ENCODE measurements around the gene MORC2.

Gene MORC2

DNA sequence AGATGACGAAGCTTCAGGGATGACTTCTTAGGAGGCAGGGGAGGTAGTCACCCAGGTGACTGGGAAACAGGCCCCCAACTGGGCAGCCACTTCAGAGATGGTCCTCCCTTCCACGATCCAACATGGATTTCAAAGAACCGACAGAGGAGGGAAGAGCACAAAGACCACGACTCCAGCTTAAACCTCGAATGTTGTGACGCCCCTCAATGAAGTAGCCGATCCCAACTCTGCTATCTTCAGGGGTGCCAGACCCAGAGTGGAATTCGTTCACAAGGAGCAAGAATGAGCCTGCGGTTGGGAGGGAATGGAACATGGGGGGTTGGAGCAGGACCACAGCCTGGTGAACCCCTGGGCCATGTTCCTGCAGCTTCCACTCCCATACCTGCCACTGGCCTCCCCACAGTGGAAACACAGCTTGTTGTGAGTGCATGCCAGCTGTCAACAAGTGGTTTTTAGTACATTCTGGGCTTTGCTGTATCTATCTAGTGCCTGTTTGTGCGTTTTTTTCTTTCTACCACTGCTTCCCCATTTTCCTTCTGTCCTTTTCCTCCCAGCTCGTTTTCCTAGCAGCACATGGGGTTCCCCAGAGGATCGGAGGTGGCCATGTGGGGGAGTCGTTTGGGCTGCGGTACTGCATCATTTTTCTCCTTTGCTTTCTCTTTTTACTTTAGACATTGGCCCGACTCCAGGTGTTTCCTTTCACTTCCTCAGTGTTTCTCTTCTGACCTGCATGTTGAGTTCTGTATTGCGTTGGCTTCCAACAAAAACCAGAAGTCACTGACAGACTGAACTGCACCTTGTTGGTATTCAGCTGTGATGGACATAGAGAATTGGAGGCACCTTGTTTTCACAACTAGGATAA, 65.8 kb downstream of the MORC2 start:
- no peaks in the 10 kb centered on the region for H3K9me3 Mint-ChIP-seq
- H3K27ac Mint-ChIP-seq = no peak overlapping the region
- no peaks in the 10 kb centered on the region for H3K27me3 Mint-ChIP-seq
- peaks cover 7% of the 10 kb centered on the region for H3K4me1 Mint-ChIP-seq (ENCODE audit: low read depth)
- H3K4me3 Mint-ChIP-seq = no peak overlapping the region
- H3K36me3 Mint-ChIP-seq (ENCODE audit: low read depth) = peaks cover 42% of the 10 kb centered on the region
- intact Hi-C loops (cut with micrococcal nuclease) = no loop called here

DNA sequence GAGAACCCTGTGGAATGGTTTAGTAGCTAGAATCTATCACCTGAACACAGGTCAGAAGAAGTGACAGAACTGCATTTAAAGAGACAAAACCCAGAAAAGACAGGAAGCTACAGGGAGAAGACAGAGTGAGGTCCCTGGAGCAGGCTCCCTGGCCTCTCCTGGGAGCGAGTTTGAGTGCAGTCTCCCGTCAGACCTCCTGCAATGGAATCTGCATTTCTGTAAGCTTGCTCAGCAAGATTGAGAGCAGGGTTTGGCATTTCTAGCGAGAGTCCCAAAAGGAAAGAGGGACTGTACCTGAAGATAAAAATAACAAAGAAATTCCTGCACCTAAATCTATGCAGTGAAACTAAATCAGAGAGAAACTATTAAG, 74.2 kb downstream of the MORC2 start:
- H3K9me3 Mint-ChIP-seq = no peaks in the 10 kb centered on the region
- intact Hi-C loops (cut with micrococcal nuclease) = no loop called here
- no peak overlapping the region for H3K27ac Mint-ChIP-seq
- H3K4me3 Mint-ChIP-seq = no peak overlapping the region
- H3K36me3 Mint-ChIP-seq (ENCODE audit: low read depth) = peaks cover 18% of the 10 kb centered on the region
- H3K27me3 Mint-ChIP-seq = no peaks in the 10 kb centered on the region
- no peaks in the 10 kb centered on the region for H3K4me1 Mint-ChIP-seq (ENCODE audit: low read depth)

DNA sequence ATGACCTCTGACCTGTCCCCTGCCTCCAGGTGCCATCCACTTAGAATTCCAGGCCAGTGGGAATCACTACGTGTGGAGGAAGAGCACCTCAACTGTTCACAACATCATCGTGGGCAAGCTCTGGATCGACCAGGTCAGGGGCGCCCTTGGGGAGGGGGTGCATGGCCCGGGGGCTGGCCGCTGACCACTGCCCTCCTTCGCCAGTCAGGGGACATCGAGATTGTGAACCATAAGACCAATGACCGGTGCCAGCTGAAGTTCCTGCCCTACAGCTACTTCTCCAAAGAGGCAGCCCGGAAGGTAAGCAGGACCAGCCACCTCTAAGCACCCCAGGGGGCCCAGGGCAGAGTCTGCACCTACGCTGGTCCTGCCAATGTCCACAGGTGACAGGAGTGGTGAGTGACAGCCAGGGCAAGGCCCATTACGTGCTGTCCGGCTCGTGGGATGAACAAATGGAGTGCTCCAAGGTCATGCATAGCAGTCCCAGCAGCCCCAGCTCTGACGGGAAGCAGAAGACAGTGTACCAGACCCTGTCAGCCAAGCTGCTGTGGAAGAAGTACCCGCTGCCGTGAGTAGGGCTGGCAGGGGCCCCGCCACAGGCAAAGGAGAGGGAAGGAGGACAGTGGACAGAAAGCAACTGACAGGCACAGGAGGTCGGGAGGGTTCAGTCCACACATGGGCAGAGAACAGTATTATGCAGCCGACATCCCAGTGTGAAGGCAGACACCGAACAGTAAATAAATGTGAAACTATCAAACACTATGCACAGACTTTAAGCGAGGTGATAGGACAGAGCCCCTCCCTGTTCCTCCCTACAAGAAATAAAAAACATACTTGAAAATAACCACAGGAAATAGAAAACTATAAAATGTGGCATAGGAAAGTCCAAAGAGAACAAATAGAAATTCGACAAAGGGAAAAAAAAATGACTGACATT, 74.9 kb downstream of the MORC2 start:
- peaks cover 18% of the 10 kb centered on the region for H3K36me3 Mint-ChIP-seq (ENCODE audit: low read depth)
- H3K4me3 Mint-ChIP-seq = no peak overlapping the region

DNA sequence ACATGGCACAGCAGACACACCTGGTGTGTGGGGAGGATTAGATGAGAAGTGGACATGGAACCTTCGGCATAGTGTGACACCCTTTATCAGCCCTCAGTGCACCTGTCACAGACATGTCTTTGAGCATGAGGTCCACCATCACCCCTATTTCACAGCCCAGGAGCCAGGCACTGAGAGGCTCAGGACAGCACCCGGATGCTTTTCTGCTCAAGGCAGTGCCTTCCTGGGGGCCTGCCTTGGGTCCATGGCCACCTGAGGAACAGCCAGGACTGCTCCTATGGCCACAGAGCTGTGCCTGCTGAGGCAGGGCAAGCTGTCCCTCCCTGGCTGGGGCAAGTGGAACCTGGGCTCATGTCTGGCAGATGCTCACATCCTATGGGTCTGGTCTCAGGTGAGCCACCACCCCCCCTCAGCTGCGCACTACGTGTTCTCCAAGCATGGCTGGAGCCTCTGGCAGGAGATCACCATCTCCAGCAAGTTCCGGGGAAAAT, 75.8 kb downstream of the MORC2 start:
- Mint-ChIP-seq H3K36me3 (ENCODE audit: low read depth) (peaks cover 18% of the 10 kb centered on the region), H3K27ac (no peak overlapping the region), H3K4me3 (no peak overlapping the region), H3K27me3 (no peaks in the 10 kb centered on the region), H3K9me3 (no peaks in the 10 kb centered on the region), H3K4me1 (ENCODE audit: low read depth) (no peaks in the 10 kb centered on the region)
- intact Hi-C loops (cut with micrococcal nuclease) = no loop called here

More for the DNA sequence above, 74.9 kb downstream of the MORC2 start:
- Mint-ChIP-seq H3K27me3 (no peaks in the 10 kb centered on the region), H3K27ac (no peak overlapping the region), H3K4me1 (ENCODE audit: low read depth) (no peaks in the 10 kb centered on the region), H3K9me3 (no peaks in the 10 kb centered on the region)
- intact Hi-C loops (cut with micrococcal nuclease) = no loop called here

DNA sequence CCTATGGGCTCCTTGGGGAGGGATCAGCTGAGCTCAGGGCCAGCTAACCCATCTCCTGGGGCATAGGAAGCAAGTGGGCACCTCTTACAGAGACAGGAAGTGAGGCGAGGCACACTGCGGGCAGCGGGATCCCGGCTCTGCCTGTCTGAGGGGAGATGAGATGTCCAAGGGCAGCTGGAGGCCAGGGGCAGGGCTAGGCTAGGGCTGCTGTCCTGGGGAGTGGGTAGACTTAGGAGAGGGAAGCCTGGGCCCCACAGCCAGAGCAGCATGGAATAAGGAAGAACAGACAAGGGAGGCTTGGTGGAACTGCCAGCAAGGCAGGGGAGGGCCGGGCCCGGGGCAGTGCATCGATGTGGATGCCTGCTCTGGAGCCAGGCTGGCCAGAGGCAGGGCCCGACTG, 76.3 kb downstream of the MORC2 start:
- Mint-ChIP-seq H3K9me3 (no peaks in the 10 kb centered on the region), H3K27me3 (no peaks in the 10 kb centered on the region), H3K4me1 (ENCODE audit: low read depth) (no peaks in the 10 kb centered on the region), H3K4me3 (no peak overlapping the region), H3K27ac (no peak overlapping the region), H3K36me3 (ENCODE audit: low read depth) (peaks cover 18% of the 10 kb centered on the region)
- intact Hi-C loops (cut with micrococcal nuclease) = no loop called here

DNA sequence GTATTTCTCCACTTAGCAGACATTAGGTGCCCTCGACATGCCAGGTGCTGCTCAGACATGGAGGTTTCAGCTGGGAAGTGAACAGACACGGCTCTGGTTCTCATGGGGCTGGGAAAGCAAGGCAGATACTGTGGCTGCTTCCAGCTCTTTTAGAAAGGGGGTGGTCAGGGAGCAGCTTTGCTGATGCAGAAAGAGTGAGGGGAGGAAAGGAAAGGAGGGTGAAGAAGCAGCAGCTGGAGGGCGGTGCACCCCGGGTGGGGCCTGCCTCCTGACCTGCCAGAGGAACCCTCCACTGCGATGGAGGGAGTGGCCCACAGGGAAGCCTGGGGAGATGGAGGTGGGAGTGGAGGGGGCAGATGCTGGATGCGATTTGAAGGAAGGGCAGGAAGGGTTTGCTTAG, 76.8 kb downstream of the MORC2 start:
- H3K36me3 Mint-ChIP-seq (ENCODE audit: low read depth) = peaks cover 18% of the 10 kb centered on the region
- H3K4me3 Mint-ChIP-seq = no peak overlapping the region
- no peaks in the 10 kb centered on the region for H3K27me3 Mint-ChIP-seq
- no peak overlapping the region for H3K27ac Mint-ChIP-seq
- no peaks in the 10 kb centered on the region for H3K4me1 Mint-ChIP-seq (ENCODE audit: low read depth)
- H3K9me3 Mint-ChIP-seq = no peaks in the 10 kb centered on the region
- intact Hi-C loops (cut with micrococcal nuclease) = no loop called here

DNA sequence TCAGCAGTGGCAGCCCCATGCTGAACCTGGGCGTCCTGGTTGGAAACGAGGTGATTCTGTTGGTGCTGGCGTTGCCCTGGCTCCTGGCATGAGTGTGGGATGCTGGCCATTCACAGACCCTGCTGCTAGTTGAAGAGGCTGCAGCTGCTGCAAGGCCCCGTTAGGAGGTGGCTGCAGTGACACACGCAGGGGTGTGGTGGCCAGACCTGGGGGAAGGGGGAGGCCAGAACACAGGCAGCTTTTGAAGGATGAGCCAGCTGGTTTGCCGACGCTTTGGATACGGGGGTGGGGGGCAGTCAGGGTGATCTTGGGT, 77.2 kb downstream of the MORC2 start:
- intact Hi-C loops (cut with micrococcal nuclease) = no loop called here

DNA sequence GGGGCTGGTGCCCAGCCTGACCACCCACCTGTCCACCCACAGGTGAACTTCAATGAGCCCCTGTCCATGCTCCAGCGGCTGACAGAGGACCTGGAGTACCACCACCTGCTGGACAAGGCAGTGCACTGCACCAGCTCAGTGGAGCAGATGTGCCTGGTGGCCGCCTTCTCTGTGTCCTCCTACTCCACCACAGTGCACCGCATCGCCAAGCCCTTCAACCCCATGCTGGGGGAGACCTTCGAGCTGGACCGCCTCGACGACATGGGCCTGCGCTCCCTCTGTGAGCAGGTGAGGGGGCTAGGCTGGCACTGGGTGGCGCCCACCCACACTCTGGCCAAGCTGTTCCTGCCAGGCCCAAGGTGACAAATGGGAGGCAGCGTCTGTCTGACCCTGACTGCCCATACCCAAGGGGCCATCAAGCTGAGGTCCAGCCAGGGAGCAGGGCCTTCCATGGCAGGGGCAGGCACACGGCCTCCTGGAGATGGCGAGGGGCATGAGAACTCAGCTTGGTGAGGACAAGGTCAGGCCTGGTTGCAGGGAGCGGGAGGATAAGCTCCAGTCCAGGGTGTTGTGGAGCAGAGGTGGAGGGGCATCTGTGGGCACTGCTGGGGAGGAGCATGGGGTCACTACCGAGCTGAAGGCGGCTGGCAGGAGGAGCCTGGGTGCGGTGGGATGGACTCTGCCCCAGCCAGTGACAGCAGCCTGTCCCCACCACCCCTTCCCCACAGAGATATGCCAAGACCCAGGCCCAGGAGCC, 77.7 kb downstream of the MORC2 start:
- H3K9me3 Mint-ChIP-seq = no peaks in the 10 kb centered on the region
- H3K27me3 Mint-ChIP-seq = no peaks in the 10 kb centered on the region
- H3K36me3 Mint-ChIP-seq (ENCODE audit: low read depth) = peaks cover 18% of the 10 kb centered on the region
- no peaks in the 10 kb centered on the region for H3K4me1 Mint-ChIP-seq (ENCODE audit: low read depth)
- intact Hi-C loops (cut with micrococcal nuclease) = no loop called here
- no peak overlapping the region for H3K4me3 Mint-ChIP-seq
- H3K27ac Mint-ChIP-seq = no peak overlapping the region

More for the DNA sequence above, 77.2 kb downstream of the MORC2 start:
- Mint-ChIP-seq H3K4me3 (no peak overlapping the region), H3K4me1 (ENCODE audit: low read depth) (no peaks in the 10 kb centered on the region), H3K9me3 (no peaks in the 10 kb centered on the region), H3K27me3 (no peaks in the 10 kb centered on the region), H3K36me3 (ENCODE audit: low read depth) (peaks cover 18% of the 10 kb centered on the region), H3K27ac (no peak overlapping the region)

DNA sequence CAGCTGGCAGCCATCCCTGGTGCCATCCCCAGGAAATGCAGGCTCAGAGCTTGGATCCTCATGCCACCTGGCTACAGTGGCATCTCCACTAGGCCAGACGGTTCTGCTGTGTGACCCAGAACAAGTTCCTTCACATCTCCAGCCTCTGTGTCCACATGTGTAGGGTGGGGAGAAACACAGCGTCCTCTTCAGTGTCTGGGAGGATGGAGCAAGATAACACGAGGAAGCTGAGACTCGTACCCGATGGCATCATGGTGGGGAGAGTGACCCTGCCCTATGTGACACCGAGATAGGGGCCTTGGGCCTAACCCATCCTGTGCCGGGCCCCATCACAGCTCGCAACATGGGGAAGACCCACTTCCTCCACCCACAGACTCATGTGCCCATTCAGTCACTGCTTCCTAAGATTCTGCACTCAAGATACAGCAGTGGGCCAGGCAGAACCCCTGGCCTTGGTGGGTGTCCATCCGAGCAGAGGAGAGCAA, 78.5 kb downstream of the MORC2 start:
- Mint-ChIP-seq H3K4me3 (no peak overlapping the region), H3K27me3 (no peaks in the 10 kb centered on the region), H3K4me1 (ENCODE audit: low read depth) (no peaks in the 10 kb centered on the region), H3K9me3 (no peaks in the 10 kb centered on the region), H3K27ac (no peak overlapping the region), H3K36me3 (ENCODE audit: low read depth) (peaks cover 15% of the 10 kb centered on the region)
- intact Hi-C loops (cut with micrococcal nuclease) = no loop called here

DNA sequence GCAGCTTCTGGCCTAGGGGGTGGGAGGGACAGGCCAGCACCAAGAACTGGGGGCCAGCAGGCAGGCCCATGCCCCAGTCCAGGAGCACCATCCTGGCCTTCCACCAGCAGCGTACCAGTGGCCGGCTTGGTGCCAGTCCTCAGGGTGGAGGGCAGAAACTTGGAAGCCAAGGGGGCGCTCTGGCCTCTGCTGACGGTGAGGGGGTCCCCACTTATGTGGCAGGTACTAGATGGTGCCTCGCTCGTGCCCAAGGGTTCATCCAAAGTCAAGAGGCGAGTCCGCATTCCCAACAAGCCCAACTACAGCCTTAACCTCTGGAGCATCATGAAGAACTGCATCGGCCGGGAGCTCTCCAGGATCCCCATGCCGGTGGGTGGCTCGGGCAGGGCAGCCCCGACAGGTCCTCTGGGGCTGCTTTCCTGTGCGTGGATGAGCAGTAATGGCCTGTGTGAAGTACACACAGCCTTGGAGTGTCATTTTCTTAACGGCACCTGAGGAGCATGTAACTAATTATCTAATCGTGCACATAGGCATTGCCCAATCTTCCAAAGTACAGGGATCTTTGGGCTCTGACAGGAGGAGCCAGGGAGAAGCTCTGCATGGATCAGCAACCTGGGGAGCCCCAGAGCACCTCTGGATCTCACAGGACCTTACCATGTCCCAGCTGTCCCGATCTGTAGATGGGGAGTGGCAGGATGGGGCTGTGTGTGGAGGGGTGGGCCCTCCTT, 79.1 kb downstream of the MORC2 start:
- Mint-ChIP-seq H3K36me3 (ENCODE audit: low read depth) (peaks cover 12% of the 10 kb centered on the region), H3K27ac (no peak overlapping the region), H3K4me1 (ENCODE audit: low read depth) (no peaks in the 10 kb centered on the region), H3K4me3 (no peak overlapping the region), H3K27me3 (no peaks in the 10 kb centered on the region), H3K9me3 (no peaks in the 10 kb centered on the region)
- intact Hi-C loops (cut with micrococcal nuclease) = no loop called here

DNA sequence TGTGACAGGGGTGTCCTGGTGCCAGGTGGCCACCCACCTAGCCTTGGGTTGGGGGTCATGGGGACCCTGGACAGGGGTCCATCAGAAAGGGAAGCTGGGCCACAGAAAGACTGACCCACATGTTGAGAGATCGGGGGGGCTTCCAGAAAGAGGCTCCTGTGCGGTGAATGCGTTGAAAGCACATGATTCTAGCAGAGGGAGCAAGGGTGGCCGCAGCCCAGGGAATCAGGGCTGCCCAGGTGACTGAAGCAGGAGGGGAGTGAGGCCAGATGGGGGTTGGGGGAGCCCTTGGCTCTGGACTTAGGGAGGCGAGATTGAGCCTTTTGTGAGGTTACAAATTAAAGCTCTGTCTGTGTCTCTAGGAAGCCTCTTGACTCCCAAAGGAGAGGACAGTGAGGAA, 80.7 kb downstream of the MORC2 start:
- no peak overlapping the region for H3K4me3 Mint-ChIP-seq

DNA sequence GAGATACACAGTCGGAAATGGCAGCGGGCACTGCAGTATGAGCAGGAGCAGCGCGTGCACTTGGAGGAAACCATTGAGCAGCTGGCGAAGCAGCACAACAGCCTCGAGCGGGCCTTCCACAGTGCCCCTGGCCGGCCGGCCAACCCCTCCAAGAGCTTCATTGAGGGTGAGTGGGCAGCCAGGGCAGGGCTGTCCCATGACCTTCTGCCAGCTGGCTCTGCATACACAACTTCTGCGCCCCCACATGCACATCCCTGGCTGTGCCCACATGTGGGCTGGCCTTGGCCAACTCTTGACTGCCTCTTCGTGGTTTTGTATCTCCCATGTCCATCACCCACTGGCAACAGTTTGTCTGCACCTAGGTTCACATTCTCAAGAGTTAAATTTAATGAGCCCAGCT, 81.1 kb downstream of the MORC2 start:
- H3K27me3 Mint-ChIP-seq = no peaks in the 10 kb centered on the region
- intact Hi-C loops (cut with micrococcal nuclease) = no loop called here
- H3K9me3 Mint-ChIP-seq = no peaks in the 10 kb centered on the region
- no peaks in the 10 kb centered on the region for H3K4me1 Mint-ChIP-seq (ENCODE audit: low read depth)
- peaks cover 12% of the 10 kb centered on the region for H3K36me3 Mint-ChIP-seq (ENCODE audit: low read depth)
- H3K4me3 Mint-ChIP-seq = no peak overlapping the region
- H3K27ac Mint-ChIP-seq = no peak overlapping the region

More for the DNA sequence above, 80.7 kb downstream of the MORC2 start:
- Mint-ChIP-seq H3K36me3 (ENCODE audit: low read depth) (peaks cover 12% of the 10 kb centered on the region), H3K9me3 (no peaks in the 10 kb centered on the region), H3K4me1 (ENCODE audit: low read depth) (no peaks in the 10 kb centered on the region), H3K27ac (no peak overlapping the region), H3K27me3 (no peaks in the 10 kb centered on the region)
- intact Hi-C loops (cut with micrococcal nuclease) = no loop called here

DNA sequence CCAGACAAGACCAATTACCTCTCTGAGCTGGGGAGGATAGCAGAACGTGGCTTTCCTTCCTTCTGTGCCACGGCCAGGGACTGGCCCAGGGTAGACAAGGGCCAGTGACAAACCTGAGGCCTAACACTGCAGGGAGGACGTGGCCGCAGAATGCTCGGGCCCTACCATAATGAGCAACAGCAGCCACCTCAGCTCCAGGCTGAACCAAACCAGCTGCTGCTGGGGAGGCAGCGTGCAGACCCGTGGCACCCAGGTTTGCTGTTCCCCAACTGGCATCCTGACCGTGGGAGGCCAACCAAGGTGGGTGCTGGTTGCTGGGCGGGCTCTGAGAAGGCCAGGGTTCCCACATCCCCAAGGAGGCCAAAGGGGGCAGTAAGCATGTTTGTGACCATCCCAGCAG, 83.0 kb downstream of the MORC2 start:
- intact Hi-C loops (cut with micrococcal nuclease) = no loop called here
- Mint-ChIP-seq H3K27ac (no peak overlapping the region), H3K4me3 (no peak overlapping the region), H3K4me1 (ENCODE audit: low read depth) (no peaks in the 10 kb centered on the region), H3K27me3 (no peaks in the 10 kb centered on the region), H3K36me3 (ENCODE audit: low read depth) (no peaks in the 10 kb centered on the region), H3K9me3 (no peaks in the 10 kb centered on the region)
